Ovary (tissue), 3 donors: ENCODE data around the gene MTMR2.

ENCODE experiments used
- POLR2A ChIP-seq: fragments of 450-650 bp; IDR thresholded peaks from one replicate; pipeline ENCODE4 v1.6.1; 2017; ENCODE audit warnings: antibody characterized with exemption, mild to moderate bottlenecking, moderate library complexity
- TF ChIP-seq, protein P1 (sequence below), 3 donors: fragments of 450-650 bp in 2 of 3; fragments of 200-600 bp in 1 of 3; IDR thresholded peaks; one replicate each; pipeline versions ENCODE4 v1.5.1 to v1.8.0; 2016 to 2022; ENCODE audit warnings: antibody characterized with exemption in 3 of 3, mild to moderate bottlenecking in 1 of 3
- donor health status: DM: no; HTN: no; CAD: no.

DNA sequence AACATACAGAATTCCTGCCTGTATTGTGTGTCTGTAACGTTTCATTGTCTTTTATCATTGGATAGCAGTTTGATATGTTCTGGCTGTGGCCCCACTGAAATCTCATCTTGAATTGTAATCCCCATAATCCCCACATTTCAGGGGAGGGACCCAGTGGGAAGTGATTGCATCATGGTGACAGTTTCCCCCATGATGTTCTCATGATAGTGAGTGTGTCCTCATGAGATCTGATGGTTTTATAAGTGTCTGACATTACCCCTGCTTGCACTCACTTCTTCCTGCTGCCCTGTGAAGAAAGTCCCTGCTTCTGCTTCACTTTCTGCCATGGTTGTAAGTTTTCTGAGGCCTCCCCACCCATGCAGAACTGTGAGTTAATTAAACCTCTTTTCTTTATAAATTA lies 19.6 kb upstream of the MTMR2 start:
- TF ChIP-seq, protein P1, sequence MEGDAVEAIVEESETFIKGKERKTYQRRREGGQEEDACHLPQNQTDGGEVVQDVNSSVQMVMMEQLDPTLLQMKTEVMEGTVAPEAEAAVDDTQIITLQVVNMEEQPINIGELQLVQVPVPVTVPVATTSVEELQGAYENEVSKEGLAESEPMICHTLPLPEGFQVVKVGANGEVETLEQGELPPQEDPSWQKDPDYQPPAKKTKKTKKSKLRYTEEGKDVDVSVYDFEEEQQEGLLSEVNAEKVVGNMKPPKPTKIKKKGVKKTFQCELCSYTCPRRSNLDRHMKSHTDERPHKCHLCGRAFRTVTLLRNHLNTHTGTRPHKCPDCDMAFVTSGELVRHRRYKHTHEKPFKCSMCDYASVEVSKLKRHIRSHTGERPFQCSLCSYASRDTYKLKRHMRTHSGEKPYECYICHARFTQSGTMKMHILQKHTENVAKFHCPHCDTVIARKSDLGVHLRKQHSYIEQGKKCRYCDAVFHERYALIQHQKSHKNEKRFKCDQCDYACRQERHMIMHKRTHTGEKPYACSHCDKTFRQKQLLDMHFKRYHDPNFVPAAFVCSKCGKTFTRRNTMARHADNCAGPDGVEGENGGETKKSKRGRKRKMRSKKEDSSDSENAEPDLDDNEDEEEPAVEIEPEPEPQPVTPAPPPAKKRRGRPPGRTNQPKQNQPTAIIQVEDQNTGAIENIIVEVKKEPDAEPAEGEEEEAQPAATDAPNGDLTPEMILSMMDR (IDR thresholded peaks at IDR 0.05): no peak
- TF ChIP-seq POLR2A: no peak
